COLO829 (cell line): ENCODE measurements around the gene RGPD4.

ENCODE experiments used
- DNase-seq: peaks from one replicate; pipeline ENCODE4 v3.0.0; 2012; ENCODE audit warnings: low spot score

The RGPD4 gene

GRCh38 chr2:107927034-107927534, 100.4 kb downstream of the RGPD4 start:
- no peak for DNase-seq

DNA sequence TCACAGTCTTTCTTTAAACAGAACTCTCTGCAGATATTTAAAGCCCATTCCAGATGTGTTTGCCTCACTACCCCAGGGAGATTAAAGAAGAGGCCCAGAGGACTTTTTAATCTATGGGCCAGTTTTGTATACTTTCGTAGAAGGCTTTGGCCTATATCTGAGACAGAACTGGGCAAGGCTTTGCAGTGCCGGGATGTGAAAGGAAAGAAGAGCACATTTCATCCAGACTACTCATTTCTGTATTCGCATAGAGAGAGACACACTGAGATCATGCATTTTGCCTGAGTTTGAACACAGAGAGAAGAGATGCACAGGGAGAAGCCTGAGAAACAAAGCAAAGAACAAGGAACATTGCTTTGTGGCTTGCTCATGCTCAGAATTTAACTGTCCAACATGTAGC, 104.7 kb downstream of the RGPD4 start:
- no peak for DNase-seq

- no peak for DNase-seq
These were observed 105.8 kb downstream of the RGPD4 start for GRCh38 chr2:107932488-107932887.

- no peak for DNase-seq
These were observed 106.3 kb downstream of the RGPD4 start for GRCh38 chr2:107932979-107933378.

DNA sequence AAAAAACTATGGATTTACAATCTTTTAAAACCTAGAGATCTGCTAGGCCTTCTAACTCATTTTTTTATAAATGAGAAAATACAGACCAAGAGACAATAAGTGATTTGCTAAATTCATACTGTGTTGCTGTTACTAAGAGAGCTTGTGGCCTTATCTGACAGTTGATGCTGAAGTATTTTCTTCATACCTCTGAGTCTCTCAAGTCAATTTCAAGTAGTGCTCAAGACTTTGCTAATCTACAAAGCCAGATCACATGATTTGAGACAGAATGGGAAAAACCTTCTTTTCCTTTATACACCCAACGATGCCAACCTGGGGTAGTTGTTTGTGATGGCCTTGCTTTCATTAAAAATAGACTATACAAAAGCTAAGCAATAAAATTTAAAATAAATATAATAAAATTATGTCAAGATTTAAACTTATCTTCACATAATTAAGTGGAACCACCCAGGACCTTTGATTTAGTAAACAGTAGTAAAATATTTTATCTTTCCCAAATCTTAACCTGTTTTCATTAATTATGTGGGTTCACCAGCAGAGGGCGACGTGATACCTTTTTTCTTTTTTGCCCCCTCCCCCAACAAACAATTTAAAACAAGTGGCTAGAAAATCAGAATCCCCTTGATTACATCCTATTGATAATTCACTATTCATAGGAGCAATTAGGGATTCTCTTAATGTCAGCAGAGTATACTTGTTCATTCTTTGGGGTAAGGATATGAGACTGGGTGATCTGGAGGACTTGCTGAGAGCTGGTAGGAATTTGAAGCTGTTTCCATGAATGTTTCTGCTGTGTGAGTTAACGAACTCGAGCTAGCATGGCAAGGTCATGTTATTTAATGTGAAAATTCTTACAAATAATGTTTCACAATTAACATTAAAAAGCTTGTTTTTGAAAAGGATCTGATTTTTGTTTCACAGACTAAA, 110.0 kb downstream of the RGPD4 start:
- peak; percentile 14 for DNase-seq
